ENCODE measurements around the gene DCAF11. TPM values are rescaled to one million over a fixed set of nuclear protein-coding genes. Genes with fewer than 3 reads are reported as not detected.

The DCAF11 gene
- total and polyA plus RNA-seq, 2 of the 13 experiments (the other 11 are each of a cell fraction or from before 2014, with no cell fraction given), result 150 to 257 TPM

GRCh38 chr14:24135834-24136683, 21.5 kb downstream of the DCAF11 start, which contains the start of gene PSME1 (continued):
- TF ChIP-seq ZNF235 (CRISPR knock-in tag; IDR thresholded peaks at IDR 0.05; ENCODE audit: borderline replicate concordance), result peak; percentile 96; the same call in 1 of the 2 replicates
- no peak for TF ChIP-seq SRY (CRISPR knock-in tag; IDR thresholded peaks at IDR 0.05)
- peak in 1 of 2 experiments; percentile 93; a peak in 2 of 4 replicates for TF ChIP-seq KLF16 (CRISPR knock-in tag; IDR thresholded peaks at IDR 0.05)
- no peak for TF ChIP-seq ZFP41 (CRISPR knock-in tag; IDR thresholded peaks at IDR 0.05; ENCODE audit: borderline replicate concordance)
- no peak for TF ChIP-seq BATF2 (CRISPR knock-in tag; IDR thresholded peaks at IDR 0.05)
- no peak; the same call in none of the 2 replicates for TF ChIP-seq ZNF720 (CRISPR knock-in tag; IDR thresholded peaks at IDR 0.05)
- TF ChIP-seq ZNF709 (CRISPR knock-in tag; IDR thresholded peaks at IDR 0.05), result no peak
- no peak for TF ChIP-seq SOX6 (IDR thresholded peaks at IDR 0.05)
- peak; percentile 54 for TF ChIP-seq SOX6 (CRISPR knock-in tag; IDR thresholded peaks at IDR 0.05)
- TF ChIP-seq ZBTB7A (CRISPR knock-in tag; IDR thresholded peaks at IDR 0.05), result peak; percentile 93; the same call in 1 of the 2 replicates
- TF ChIP-seq MATR3 (CRISPR knock-in tag; IDR thresholded peaks at IDR 0.05), result 0 out of 2 replicates have a peak, but pooled peaks have one; percentile 58
- TF ChIP-seq ZBTB49 (CRISPR knock-in tag; IDR thresholded peaks at IDR 0.05; ENCODE audit: borderline replicate concordance), result peak; percentile 57; the same call in 1 of the 2 replicates
- no peak for TF ChIP-seq ZNF564 (CRISPR knock-in tag; IDR thresholded peaks at IDR 0.05)
- no peak for TF ChIP-seq ZNF780A (CRISPR knock-in tag; IDR thresholded peaks at IDR 0.05)
- TF ChIP-seq FOXO4 (CRISPR knock-in tag; conservative IDR thresholded peaks at IDR 0.05), result no peak
- TF ChIP-seq HMG20A (CRISPR knock-in tag; IDR thresholded peaks at IDR 0.05; ENCODE audit: borderline replicate concordance), result peak; percentile 35; the same call in 1 of the 2 replicates
- peak; percentile 79 for TF ChIP-seq POGK (CRISPR knock-in tag; conservative IDR thresholded peaks at IDR 0.05)
- no peak for TF ChIP-seq NPAS2 (CRISPR knock-in tag; IDR thresholded peaks at IDR 0.05; ENCODE audit: borderline replicate concordance)
- no peak for TF ChIP-seq TCF12 (IDR thresholded peaks at IDR 0.05)
- peak; percentile 93 for TF ChIP-seq TCF12 (CRISPR knock-in tag; IDR thresholded peaks at IDR 0.05)
- no peak for TF ChIP-seq FOXJ3 (CRISPR knock-in tag; IDR thresholded peaks at IDR 0.05; ENCODE audit: borderline replicate concordance)
